DOHH2 (cell line): ENCODE results near the gene C1orf159.

ENCODE experiments used
- H3F3A ChIP-seq: fragments of 200-600 bp; sonication (generic), shearing (Covaris generic); 2 replicates; pipeline ENCODE4 v1.6.0; 2016; ENCODE audit warnings: antibody characterized with exemption, mild to moderate bottlenecking; ENCODE audit not compliant: control insufficient read depth, insufficient read depth
- H3K27ac ChIP-seq: fragments of 200-600 bp; sonication (generic); 2 replicates; pipeline ENCODE4 v1.5.1; 2014; ENCODE audit warnings: low read depth, mild to moderate bottlenecking, low read length, moderate library complexity
- H3K27me3 ChIP-seq: fragments of 200-600 bp; sonication (generic); 2 replicates; pipeline ENCODE4 v1.6.1; 2014; ENCODE audit warnings: mild to moderate bottlenecking, low read length, mixed read lengths; ENCODE audit not compliant: control insufficient read depth
- H3K36me3 ChIP-seq: fragments of 200-600 bp; sonication (generic); 2 replicates; pipeline ENCODE4 v1.6.1; 2014; ENCODE audit warnings: mild to moderate bottlenecking, low read length, moderate library complexity, mixed read lengths; ENCODE audit not compliant: control insufficient read depth
- H3K4me1 ChIP-seq: fragments of 200-600 bp; sonication (generic); 2 replicates; pipeline ENCODE4 v1.6.1; 2014; ENCODE audit warnings: mild to moderate bottlenecking, low read length, mixed read lengths; ENCODE audit not compliant: control insufficient read depth
- H3K4me2 ChIP-seq: fragments of 200-600 bp; sonication (generic); 2 replicates; pipeline ENCODE4 v1.6.0; 2014; ENCODE audit warnings: mild to moderate bottlenecking, low read length, moderate library complexity
- H3K4me3 ChIP-seq: fragments of 200-600 bp; sonication (generic); 2 replicates; pipeline ENCODE4 v1.5.1; 2014; ENCODE audit warnings: mild to moderate bottlenecking, low read length, mixed read lengths
- H3K79me2 ChIP-seq: fragments of 200-600 bp; sonication (generic); 2 replicates; pipeline ENCODE4 v1.6.1; 2014; ENCODE audit warnings: mild to moderate bottlenecking, low read length, mixed read lengths; ENCODE audit not compliant: control insufficient read depth
- H3K9me2 ChIP-seq: fragments of 200-600 bp; sonication (generic); replicated peaks from 2 replicates; pipeline ENCODE4 v1.6.1; 2014; ENCODE audit warnings: mild to moderate bottlenecking, low read length, mixed read lengths; ENCODE audit not compliant: control insufficient read depth
- H3K9me3 ChIP-seq: fragments of 200-600 bp; sonication (generic); 2 replicates; pipeline ENCODE4 v1.6.1; 2014; ENCODE audit warnings: antibody characterized with exemption, low read length, mixed read lengths; ENCODE audit not compliant: control insufficient read depth, insufficient read depth
- H4K20me1 ChIP-seq: fragments of 200-600 bp; sonication (generic); 2 replicates; pipeline ENCODE4 v1.6.0; 2014; ENCODE audit warnings: low read depth, mild to moderate bottlenecking, antibody characterized with exemption, low read length, moderate library complexity; ENCODE audit not compliant: control insufficient read depth, insufficient read depth
- EZH2phosphoT487 ChIP-seq: fragments of 200-600 bp; sonication (generic); IDR thresholded peaks from 2 replicates; pipeline ENCODE4 v1.6.1; 2017; ENCODE audit warnings: borderline replicate concordance, mild to moderate bottlenecking, antibody characterized with exemption, low read length, moderate library complexity, mixed read lengths
- TF ChIP-seq, protein P1 (sequence below): fragments of 200-600 bp; sonication (generic); IDR thresholded peaks from one replicate; pipeline ENCODE4 v1.5.1; 2014; ENCODE audit warnings: antibody characterized with exemption, mild to moderate bottlenecking, low read depth, low read length; ENCODE audit not compliant: poor library complexity, severe bottlenecking

Gene C1orf159

DNA sequence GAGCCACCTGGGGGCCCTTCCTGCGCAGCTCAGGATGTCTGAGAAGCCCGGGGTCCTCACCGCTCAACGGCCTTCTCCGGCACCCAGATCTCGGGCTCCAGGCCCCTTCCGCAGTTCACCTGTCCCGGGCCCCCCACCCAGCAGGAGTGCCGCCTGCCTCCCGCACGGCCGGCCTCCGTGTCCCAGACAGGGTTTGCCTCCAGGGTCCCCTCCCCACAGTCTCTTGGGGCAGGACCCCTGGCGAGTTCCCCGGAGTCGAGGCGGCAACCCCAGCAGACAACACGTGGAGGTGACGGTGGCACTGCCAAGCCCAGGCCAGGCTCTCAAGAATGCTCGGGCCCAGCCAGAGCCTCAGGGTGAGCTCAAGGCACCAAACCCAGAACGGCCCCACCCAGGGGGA, 35.4 kb upstream of the C1orf159 start:
- H3K9me3 ChIP-seq = peaks cover 22% of the 10 kb centered on the region
- TF ChIP-seq, protein P1, sequence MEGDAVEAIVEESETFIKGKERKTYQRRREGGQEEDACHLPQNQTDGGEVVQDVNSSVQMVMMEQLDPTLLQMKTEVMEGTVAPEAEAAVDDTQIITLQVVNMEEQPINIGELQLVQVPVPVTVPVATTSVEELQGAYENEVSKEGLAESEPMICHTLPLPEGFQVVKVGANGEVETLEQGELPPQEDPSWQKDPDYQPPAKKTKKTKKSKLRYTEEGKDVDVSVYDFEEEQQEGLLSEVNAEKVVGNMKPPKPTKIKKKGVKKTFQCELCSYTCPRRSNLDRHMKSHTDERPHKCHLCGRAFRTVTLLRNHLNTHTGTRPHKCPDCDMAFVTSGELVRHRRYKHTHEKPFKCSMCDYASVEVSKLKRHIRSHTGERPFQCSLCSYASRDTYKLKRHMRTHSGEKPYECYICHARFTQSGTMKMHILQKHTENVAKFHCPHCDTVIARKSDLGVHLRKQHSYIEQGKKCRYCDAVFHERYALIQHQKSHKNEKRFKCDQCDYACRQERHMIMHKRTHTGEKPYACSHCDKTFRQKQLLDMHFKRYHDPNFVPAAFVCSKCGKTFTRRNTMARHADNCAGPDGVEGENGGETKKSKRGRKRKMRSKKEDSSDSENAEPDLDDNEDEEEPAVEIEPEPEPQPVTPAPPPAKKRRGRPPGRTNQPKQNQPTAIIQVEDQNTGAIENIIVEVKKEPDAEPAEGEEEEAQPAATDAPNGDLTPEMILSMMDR = no peak
- no peak for TF ChIP-seq EZH2phosphoT487
- H3K27me3 ChIP-seq = no peaks in the 10 kb centered on the region
- H3F3A ChIP-seq = peaks cover 20% of the 10 kb centered on the region
- H3K4me2 ChIP-seq = no peak overlapping the region
- no peaks in the 10 kb centered on the region for H3K9me2 ChIP-seq
- no peaks in the 10 kb centered on the region for H3K36me3 ChIP-seq
- H3K27ac ChIP-seq = no peak overlapping the region
- no peaks in the 10 kb centered on the region for H3K79me2 ChIP-seq
- no peaks in the 10 kb centered on the region for H3K4me1 ChIP-seq
- no peaks in the 10 kb centered on the region for H4K20me1 ChIP-seq
- H3K4me3 ChIP-seq = no peak overlapping the region

DNA sequence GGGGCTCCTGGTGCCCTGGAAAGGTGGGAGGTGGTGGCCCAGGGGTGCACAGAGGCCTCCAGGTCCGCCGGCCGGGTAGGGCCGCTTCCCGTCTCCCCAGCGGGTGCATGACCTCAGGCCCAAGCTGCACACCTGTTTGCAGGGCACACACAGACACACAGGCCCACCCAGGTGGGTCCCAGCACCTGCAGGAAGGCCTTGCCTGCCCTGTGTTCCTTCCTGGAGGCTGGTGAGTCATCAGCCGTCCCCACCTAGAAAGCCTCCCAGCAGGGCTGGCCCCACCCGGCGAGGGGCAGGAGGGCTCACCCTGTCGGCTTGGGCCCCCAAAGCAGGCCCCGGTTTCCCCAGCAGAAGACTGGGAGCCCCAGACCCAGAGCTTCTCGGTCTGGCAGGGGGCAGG, 34.2 kb upstream of the C1orf159 start:
- peaks cover under 1% of the 10 kb centered on the region; the same call in 1 of the 2 replicates for H3K4me1 ChIP-seq
- H3K79me2 ChIP-seq = no peaks in the 10 kb centered on the region
- TF ChIP-seq, protein P1 = no peak
- no peak for TF ChIP-seq EZH2phosphoT487
- no peaks in the 10 kb centered on the region for H4K20me1 ChIP-seq
- H3K9me3 ChIP-seq = peaks cover 22% of the 10 kb centered on the region
- no peaks in the 10 kb centered on the region for H3K9me2 ChIP-seq
- H3K27ac ChIP-seq = no peak overlapping the region
- H3K27me3 ChIP-seq = no peaks in the 10 kb centered on the region
- peaks cover 20% of the 10 kb centered on the region for H3F3A ChIP-seq
- H3K4me2 ChIP-seq = no peak overlapping the region
- no peaks in the 10 kb centered on the region for H3K36me3 ChIP-seq
- H3K4me3 ChIP-seq = no peak overlapping the region

DNA sequence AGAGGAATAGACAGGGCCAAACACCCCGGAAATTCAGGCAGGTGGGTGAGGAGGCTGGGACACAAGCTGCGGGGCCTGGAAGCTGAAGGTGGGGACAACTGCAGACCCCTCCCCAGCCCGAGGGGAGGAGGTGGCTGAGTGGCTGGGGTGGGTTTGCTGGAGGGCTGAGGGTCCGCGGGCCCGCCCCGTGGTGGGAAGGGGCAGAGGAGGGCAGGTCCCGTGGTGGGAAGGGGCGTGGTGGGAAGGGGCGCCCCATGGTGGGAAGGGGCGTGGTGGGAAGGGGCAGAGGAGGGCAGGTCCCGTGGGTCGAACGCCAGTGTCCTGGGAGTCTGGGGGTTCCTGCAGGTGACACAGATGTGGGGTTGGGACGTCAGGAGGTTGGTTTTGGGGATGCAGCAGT, 33.5 kb upstream of the C1orf159 start:
- TF ChIP-seq, protein P1 = no peak
- TF ChIP-seq EZH2phosphoT487 = no peak
- Histone ChIP-seq H3F3A (peaks cover 20% of the 10 kb centered on the region), H3K4me2 (no peak overlapping the region), H3K36me3 (no peaks in the 10 kb centered on the region), H3K79me2 (no peaks in the 10 kb centered on the region), H3K27me3 (no peaks in the 10 kb centered on the region), H3K9me3 (peaks cover 22% of the 10 kb centered on the region), H3K27ac (no peak overlapping the region), H3K9me2 (no peaks in the 10 kb centered on the region), H4K20me1 (no peaks in the 10 kb centered on the region), H3K4me3 (no peak overlapping the region), H3K4me1 (peaks cover 7% of the 10 kb centered on the region)
